Keratinocyte (primary cell): Measurements from ENCODE around the gene FUT8. TPM values are rescaled to one million over a fixed set of nuclear protein-coding genes. Genes with fewer than 3 reads are reported as not detected.

Experiments used
- DNase-seq: peaks from one replicate; pipeline ENCODE4 v3.0.0-alpha.2; 2011; ENCODE audit warnings: low read depth, missing footprints, low spot score
- FAIRE-seq: peaks from 2 replicates; lab custom pipeline; 2011; peaks lifted over from hg19 to GRCh38; lab: Jason Lieb, UNC
- H2AFZ ChIP-seq: 2 replicates; pipeline ENCODE4 v1.6.0; 2012; ENCODE audit warnings: low read length, control low read depth, inconsistent platforms; ENCODE audit not compliant: control insufficient read depth
- H3K27ac ChIP-seq: 2 replicates; pipeline ENCODE4 v1.5.1; 2011; ENCODE audit warnings: low read length; ENCODE audit not compliant: control insufficient read depth, insufficient read depth
- H3K27me3 ChIP-seq: 3 replicates; pipeline ENCODE4 v1.6.0; 2011; ENCODE audit warnings: low read length; ENCODE audit not compliant: control insufficient read depth, insufficient read depth; ENCODE audit errors: extremely low read depth
- H3K36me3 ChIP-seq, 2 experiments: 2 replicates in 1 of 2; 3 replicates in 1 of 2; pipeline ENCODE4 v1.5.1; 2011; ENCODE audit warnings: low read length in 2 of 2, mild to moderate bottlenecking in 1 of 2; ENCODE audit not compliant: control insufficient read depth in 2 of 2, insufficient read depth in 2 of 2; ENCODE audit errors: extremely low read depth in 1 of 2
- H3K4me1 ChIP-seq: 3 replicates; pipeline ENCODE4 v1.5.1; 2011; ENCODE audit warnings: low read length; ENCODE audit not compliant: control insufficient read depth, insufficient read depth; ENCODE audit errors: extremely low read depth
- H3K4me2 ChIP-seq: 3 replicates; pipeline ENCODE4 v1.6.0; 2011; ENCODE audit warnings: low read depth, low read length; ENCODE audit not compliant: control insufficient read depth, insufficient read depth; ENCODE audit errors: extremely low read depth
- H3K4me3 ChIP-seq, 3 experiments: fragments of 200-600 bp in 1 of 3; sonication (generic) in 1 of 3; 2 replicates in 2 of 3; 3 replicates in 1 of 3; pipeline ENCODE4 v1.5.1; 2011 to 2016; ENCODE audit warnings: low read length in 3 of 3, mild to moderate bottlenecking in 3 of 3, control low read depth in 2 of 3, inconsistent platforms in 1 of 3, low read depth in 1 of 3, mixed read lengths in 1 of 3, mixed run types in 1 of 3, moderate library complexity in 1 of 3; ENCODE audit not compliant: control insufficient read depth in 2 of 3, insufficient read depth in 2 of 3; ENCODE audit errors: extremely low read depth in 1 of 3
- H3K79me2 ChIP-seq: 2 replicates; pipeline ENCODE4 v1.6.0; 2012; ENCODE audit warnings: low read length; ENCODE audit not compliant: control insufficient read depth, insufficient read depth
- H3K9ac ChIP-seq: 3 replicates; pipeline ENCODE4 v1.6.0; 2011; ENCODE audit warnings: low read length; ENCODE audit not compliant: control insufficient read depth, insufficient read depth; ENCODE audit errors: extremely low read depth
- H3K9me1 ChIP-seq: 3 replicates; pipeline ENCODE4 v1.6.0; 2011; ENCODE audit warnings: low read length; ENCODE audit not compliant: control insufficient read depth, insufficient read depth; ENCODE audit errors: extremely low read depth
- H3K9me3 ChIP-seq: 2 replicates; pipeline ENCODE4 v1.5.1; 2012; ENCODE audit warnings: low read depth, low read length; ENCODE audit not compliant: control insufficient read depth
- H4K20me1 ChIP-seq: 3 replicates; pipeline ENCODE4 v1.6.0; 2011; ENCODE audit warnings: low read length; ENCODE audit not compliant: control insufficient read depth, insufficient read depth; ENCODE audit errors: extremely low read depth
- EZH2 ChIP-seq: IDR thresholded peaks from one replicate; pipeline ENCODE4 v1.6.1; 2012; ENCODE audit warnings: inconsistent platforms, mild to moderate bottlenecking, low read length, moderate library complexity
- dilution Hi-C: fragments of 300-500 bp; cut with MboI; formaldehyde crosslinking; loops from one replicate; pipeline ENCODE4 v1.7.0; 2020; ENCODE audit warnings: low sequenced_read_pairs; ENCODE audit not compliant: extremely low pct_ligation_motif_present
- polyA plus RNA-seq, 5 experiments: library from polyadenylated mRNA; depleted of rRNA in 3 of 5; stranded (reverse) in 3 of 5; stranded (forward) in 1 of 5; unstranded in 1 of 5; fragments of >200 nt; gene quantifications; 1 replicate in 1 of 5; 2 replicates in 3 of 5; 3 replicates in 1 of 5; pipeline versions ENCODE4 v1.2.1 to v1.2.3, GENCODE V29; 2011 to 2012; ENCODE audit warnings: missing spikeins in 2 of 5, low read depth in 1 of 5, low replicate concordance in 1 of 5
- TF ChIP-seq, protein P1 (sequence below), 3 experiments: IDR thresholded peaks in 1 of 3; conservative IDR thresholded peaks in 1 of 3; optimal IDR thresholded peaks in 1 of 3; 2 replicates in 2 of 3; 3 replicates in 1 of 3; pipeline versions ENCODE3 to v1.5.1; 2011; ENCODE audit warnings: low read length in 3 of 3, mild to moderate bottlenecking in 3 of 3, moderate library complexity in 2 of 3, control low read depth in 1 of 3, inconsistent platforms in 1 of 3; ENCODE audit not compliant: insufficient read depth in 2 of 3; ENCODE audit errors: extremely low read depth in 1 of 3

The FUT8 gene
- polyA plus RNA-seq, 1 donor (not counting 4 experiments of a cell fraction or from before 2014, with no cell fraction given), result 12.5 TPM

DNA sequence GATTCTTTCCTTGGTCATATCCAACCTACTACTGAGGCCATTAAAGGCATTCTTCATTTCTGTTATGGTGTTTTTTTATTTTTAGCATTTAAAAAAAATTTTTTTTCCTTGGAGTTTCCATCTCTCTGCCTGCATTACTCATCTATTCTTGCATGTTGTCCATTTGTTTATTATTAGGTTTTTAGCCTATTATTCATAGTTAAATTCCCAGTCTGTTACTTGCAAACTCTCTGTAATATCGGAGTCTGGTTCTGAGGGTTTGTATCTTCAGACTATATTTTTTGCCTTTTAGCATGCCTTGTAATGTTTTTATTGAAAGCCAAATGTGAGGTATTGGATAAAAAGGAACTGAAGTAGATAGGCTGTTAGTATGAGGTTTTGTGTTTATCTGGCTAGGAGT, 284.3 kb downstream of the FUT8 start:
- Histone ChIP-seq H3K9me3 (no peaks in the 10 kb centered on the region), H3K27ac (no peak overlapping the region), H3K36me3 (no peaks in the 10 kb centered on the region), H3K27me3 (no peaks in the 10 kb centered on the region), H3K79me2 (no peaks in the 10 kb centered on the region), H3K4me2 (no peak overlapping the region), H3K9ac (no peak overlapping the region), H4K20me1 (no peaks in the 10 kb centered on the region), H2AFZ (no peak overlapping the region), H3K4me3 (no peak overlapping the region), H3K4me1 (no peaks in the 10 kb centered on the region), H3K9me1 (no peaks in the 10 kb centered on the region)
- dilution Hi-C loops, result no loop called here
- DNase-seq, result no peak
- no peak for TF ChIP-seq EZH2
- TF ChIP-seq, protein P1, sequence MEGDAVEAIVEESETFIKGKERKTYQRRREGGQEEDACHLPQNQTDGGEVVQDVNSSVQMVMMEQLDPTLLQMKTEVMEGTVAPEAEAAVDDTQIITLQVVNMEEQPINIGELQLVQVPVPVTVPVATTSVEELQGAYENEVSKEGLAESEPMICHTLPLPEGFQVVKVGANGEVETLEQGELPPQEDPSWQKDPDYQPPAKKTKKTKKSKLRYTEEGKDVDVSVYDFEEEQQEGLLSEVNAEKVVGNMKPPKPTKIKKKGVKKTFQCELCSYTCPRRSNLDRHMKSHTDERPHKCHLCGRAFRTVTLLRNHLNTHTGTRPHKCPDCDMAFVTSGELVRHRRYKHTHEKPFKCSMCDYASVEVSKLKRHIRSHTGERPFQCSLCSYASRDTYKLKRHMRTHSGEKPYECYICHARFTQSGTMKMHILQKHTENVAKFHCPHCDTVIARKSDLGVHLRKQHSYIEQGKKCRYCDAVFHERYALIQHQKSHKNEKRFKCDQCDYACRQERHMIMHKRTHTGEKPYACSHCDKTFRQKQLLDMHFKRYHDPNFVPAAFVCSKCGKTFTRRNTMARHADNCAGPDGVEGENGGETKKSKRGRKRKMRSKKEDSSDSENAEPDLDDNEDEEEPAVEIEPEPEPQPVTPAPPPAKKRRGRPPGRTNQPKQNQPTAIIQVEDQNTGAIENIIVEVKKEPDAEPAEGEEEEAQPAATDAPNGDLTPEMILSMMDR (optimal IDR thresholded peaks at IDR 0.05 in 1 of 3, IDR thresholded peaks at IDR 0.05 in 1 of 3, conservative IDR thresholded peaks at IDR 0.05 in 1 of 3; ENCODE audit: extremely low read depth in 1 of 3, insufficient read depth in 2 of 3, low read length in 3 of 3), result no peak
- FAIRE-seq, result no peak

DNA sequence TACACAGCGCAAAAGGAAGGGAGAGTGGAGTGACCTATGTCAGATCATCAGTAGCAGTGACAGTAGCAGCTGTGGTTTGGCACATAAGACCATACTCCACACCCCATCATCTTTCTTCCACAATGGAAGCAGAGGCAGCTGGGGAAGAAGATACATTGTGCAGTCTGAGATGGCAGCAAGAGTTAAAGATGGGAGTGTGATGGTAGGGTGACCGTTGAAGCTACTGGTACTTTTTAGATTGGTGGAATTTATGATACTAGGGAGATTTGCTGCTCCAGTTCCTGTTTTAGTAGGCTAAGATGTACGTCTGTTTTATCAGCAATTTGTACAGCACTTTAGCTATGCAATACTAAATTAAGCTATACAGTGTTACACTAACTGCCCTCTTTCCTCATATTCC, 291.0 kb downstream of the FUT8 start:
- H2AFZ ChIP-seq, result no peak overlapping the region
- no peaks in the 10 kb centered on the region for H3K4me1 ChIP-seq
- no peak for FAIRE-seq
- DNase-seq, result no peak
- no peaks in the 10 kb centered on the region for H3K9me1 ChIP-seq
- no peak overlapping the region for H3K4me2 ChIP-seq
- no peaks in the 10 kb centered on the region for H3K36me3 ChIP-seq
- TF ChIP-seq, protein P1 (optimal IDR thresholded peaks at IDR 0.05 in 1 of 3, IDR thresholded peaks at IDR 0.05 in 1 of 3, conservative IDR thresholded peaks at IDR 0.05 in 1 of 3; ENCODE audit: extremely low read depth in 1 of 3, insufficient read depth in 2 of 3, low read length in 3 of 3), result no peak
- TF ChIP-seq EZH2, result no peak
- no peaks in the 10 kb centered on the region for H3K79me2 ChIP-seq
- dilution Hi-C loops, result no loop called here
- no peaks in the 10 kb centered on the region for H3K9me3 ChIP-seq
- no peaks in the 10 kb centered on the region for H3K27me3 ChIP-seq
- H4K20me1 ChIP-seq, result no peaks in the 10 kb centered on the region
- H3K4me3 ChIP-seq, result no peak overlapping the region
- no peak overlapping the region for H3K9ac ChIP-seq
- H3K27ac ChIP-seq, result no peak overlapping the region
